Measurements from ENCODE around the gene RHBDL1.

The RHBDL1 gene

GRCh38 chr16:631808-632358, 43.6 kb upstream of the RHBDL1 start:
- H3K9ac ChIP-seq (ENCODE audit: low read depth, low read length, poor library complexity, severe bottlenecking), result no peak overlapping the region
- TF ChIP-seq CTCF (conservative IDR thresholded peaks at IDR 0.05; ENCODE audit: low read length) (no peak), EZH2phosphoT487 (IDR thresholded peaks at IDR 0.05; ENCODE audit: borderline replicate concordance) (no peak)

GRCh38 chr16:632486-633335, 42.8 kb upstream of the RHBDL1 start:
- Histone ChIP-seq H3K4me3 (ENCODE audit: low read length, poor library complexity, severe bottlenecking) (no peak overlapping the region), H3K9ac (ENCODE audit: low read depth, low read length, poor library complexity, severe bottlenecking) (no peak overlapping the region), H3K9me2 (replicated peaks; ENCODE audit: low read depth, low read length) (no peaks in the 10 kb centered on the region), H2AFZ (ENCODE audit: low read length) (no peak overlapping the region), H3F3A (ENCODE audit: low read depth) (no peaks in the 10 kb centered on the region), H3K36me3 (ENCODE audit: insufficient read depth, low read length) (no peaks in the 10 kb centered on the region), H3K79me2 (ENCODE audit: insufficient read depth, low read length) (peaks cover 14% of the 10 kb centered on the region), H3K9me3 (ENCODE audit: insufficient read depth, low read depth, low read length) (no peaks in the 10 kb centered on the region), H3K4me1 (ENCODE audit: insufficient read depth, low read length, poor library complexity, severe bottlenecking) (no peaks in the 10 kb centered on the region), H3K4me2 (ENCODE audit: low read depth, low read length, poor library complexity, severe bottlenecking) (no peak overlapping the region), H4K20me1 (ENCODE audit: insufficient read depth, low read length, poor library complexity, severe bottlenecking) (no peaks in the 10 kb centered on the region), H3K27me3 (ENCODE audit: insufficient read depth, low read length, poor library complexity, severe bottlenecking) (no peaks in the 10 kb centered on the region)
- no peak for TF ChIP-seq EZH2phosphoT487 (IDR thresholded peaks at IDR 0.05; ENCODE audit: borderline replicate concordance)
- TF ChIP-seq CTCF (conservative IDR thresholded peaks at IDR 0.05; ENCODE audit: low read length), result no peak

More at GRCh38 chr16:631808-632358, 43.6 kb upstream of the RHBDL1 start:
- no peaks in the 10 kb centered on the region for H3F3A ChIP-seq (ENCODE audit: low read depth)
- no peak overlapping the region for H3K4me3 ChIP-seq (ENCODE audit: low read length, poor library complexity, severe bottlenecking)
- peaks cover 14% of the 10 kb centered on the region for H3K79me2 ChIP-seq (ENCODE audit: insufficient read depth, low read length)
- H3K4me1 ChIP-seq (ENCODE audit: insufficient read depth, low read length, poor library complexity, severe bottlenecking), result no peaks in the 10 kb centered on the region
- H3K4me2 ChIP-seq (ENCODE audit: low read depth, low read length, poor library complexity, severe bottlenecking), result no peak overlapping the region
- H3K9me2 ChIP-seq (replicated peaks; ENCODE audit: low read depth, low read length), result no peaks in the 10 kb centered on the region
- no peak overlapping the region for H2AFZ ChIP-seq (ENCODE audit: low read length)
- H3K36me3 ChIP-seq (ENCODE audit: insufficient read depth, low read length), result no peaks in the 10 kb centered on the region
- no peaks in the 10 kb centered on the region for H3K27me3 ChIP-seq (ENCODE audit: insufficient read depth, low read length, poor library complexity, severe bottlenecking)
- no peaks in the 10 kb centered on the region for H3K9me3 ChIP-seq (ENCODE audit: insufficient read depth, low read depth, low read length)
- H4K20me1 ChIP-seq (ENCODE audit: insufficient read depth, low read length, poor library complexity, severe bottlenecking), result no peaks in the 10 kb centered on the region

- no peak overlapping the region for H3K4me3 ChIP-seq (ENCODE audit: low read length, poor library complexity, severe bottlenecking)
- H3K4me1 ChIP-seq (ENCODE audit: insufficient read depth, low read length, poor library complexity, severe bottlenecking), result no peaks in the 10 kb centered on the region
- no peaks in the 10 kb centered on the region for H3K9me3 ChIP-seq (ENCODE audit: insufficient read depth, low read depth, low read length)
- H3F3A ChIP-seq (ENCODE audit: low read depth), result no peaks in the 10 kb centered on the region
- TF ChIP-seq CTCF (conservative IDR thresholded peaks at IDR 0.05; ENCODE audit: low read length), result no peak
- TF ChIP-seq EZH2phosphoT487 (IDR thresholded peaks at IDR 0.05; ENCODE audit: borderline replicate concordance), result no peak
- H4K20me1 ChIP-seq (ENCODE audit: insufficient read depth, low read length, poor library complexity, severe bottlenecking), result no peaks in the 10 kb centered on the region
- H3K9ac ChIP-seq (ENCODE audit: low read depth, low read length, poor library complexity, severe bottlenecking), result no peak overlapping the region
- H3K4me2 ChIP-seq (ENCODE audit: low read depth, low read length, poor library complexity, severe bottlenecking), result no peak overlapping the region
- H3K9me2 ChIP-seq (replicated peaks; ENCODE audit: low read depth, low read length), result no peaks in the 10 kb centered on the region
- no peak overlapping the region for H2AFZ ChIP-seq (ENCODE audit: low read length)
- no peaks in the 10 kb centered on the region for H3K36me3 ChIP-seq (ENCODE audit: insufficient read depth, low read length)
- H3K27me3 ChIP-seq (ENCODE audit: insufficient read depth, low read length, poor library complexity, severe bottlenecking), result no peaks in the 10 kb centered on the region
- H3K79me2 ChIP-seq (ENCODE audit: insufficient read depth, low read length), result peaks cover 14% of the 10 kb centered on the region
Observed at GRCh38 chr16:633336-634050, 42.0 kb upstream of the RHBDL1 start.
